ENCODE data around the gene WLS. TPM values are rescaled to one million over a fixed set of nuclear protein-coding genes. Genes with fewer than 3 reads are reported as not detected.

WLS gene
- total RNA-seq, 6 experiments from 2014 or later = 9.3 to 36.0 (median 25.8) TPM

DNA sequence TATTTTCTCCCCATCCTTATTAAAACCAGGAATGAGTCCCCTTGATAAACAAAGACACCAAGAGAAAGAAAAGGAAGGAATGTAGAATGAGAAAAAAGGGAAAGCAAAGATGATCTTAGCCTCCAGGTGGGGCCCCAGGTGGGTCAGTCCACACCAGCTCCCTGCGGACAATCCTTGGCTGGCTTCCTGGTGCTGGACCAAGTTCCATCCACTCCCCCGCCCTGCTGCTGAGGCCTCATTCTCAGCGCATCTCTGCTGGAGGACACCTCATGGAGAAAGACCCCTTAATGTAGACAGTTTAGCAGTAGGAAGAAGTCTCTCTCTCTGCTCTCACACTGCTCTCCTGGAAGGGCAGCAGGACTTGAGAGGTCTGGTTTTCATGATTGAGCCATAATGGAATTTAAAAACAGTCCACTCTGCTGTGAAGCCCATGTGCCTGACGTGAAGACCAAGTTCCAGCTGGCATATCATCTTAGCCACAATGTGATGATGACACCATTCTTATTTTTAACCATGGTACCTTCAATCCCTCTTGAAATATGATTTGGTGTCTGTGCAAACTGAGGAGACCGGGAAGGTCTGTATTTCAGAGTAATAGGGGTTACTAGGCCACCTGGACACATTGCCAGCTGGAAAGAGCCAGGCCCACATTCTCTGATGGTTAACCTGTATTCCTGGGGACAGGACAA is 83.1 kb downstream of the WLS start:
- Histone ChIP-seq H3K36me3 (peaks cover 0 to 5% (median 1%) of the 10 kb centered on the region in 4 donors), H3K9me3 (no peaks in the 10 kb centered on the region), H3K27ac (no peak overlapping the region), H3K4me3 (no peak overlapping the region), H3K27me3 (no peaks in the 10 kb centered on the region), H3K4me1 (peaks cover 0 to 14% (median 11%) of the 10 kb centered on the region in 4 donors)
- no peak for TF ChIP-seq POLR2A (IDR thresholded peaks at IDR 0.05)
- TF ChIP-seq, protein P1, sequence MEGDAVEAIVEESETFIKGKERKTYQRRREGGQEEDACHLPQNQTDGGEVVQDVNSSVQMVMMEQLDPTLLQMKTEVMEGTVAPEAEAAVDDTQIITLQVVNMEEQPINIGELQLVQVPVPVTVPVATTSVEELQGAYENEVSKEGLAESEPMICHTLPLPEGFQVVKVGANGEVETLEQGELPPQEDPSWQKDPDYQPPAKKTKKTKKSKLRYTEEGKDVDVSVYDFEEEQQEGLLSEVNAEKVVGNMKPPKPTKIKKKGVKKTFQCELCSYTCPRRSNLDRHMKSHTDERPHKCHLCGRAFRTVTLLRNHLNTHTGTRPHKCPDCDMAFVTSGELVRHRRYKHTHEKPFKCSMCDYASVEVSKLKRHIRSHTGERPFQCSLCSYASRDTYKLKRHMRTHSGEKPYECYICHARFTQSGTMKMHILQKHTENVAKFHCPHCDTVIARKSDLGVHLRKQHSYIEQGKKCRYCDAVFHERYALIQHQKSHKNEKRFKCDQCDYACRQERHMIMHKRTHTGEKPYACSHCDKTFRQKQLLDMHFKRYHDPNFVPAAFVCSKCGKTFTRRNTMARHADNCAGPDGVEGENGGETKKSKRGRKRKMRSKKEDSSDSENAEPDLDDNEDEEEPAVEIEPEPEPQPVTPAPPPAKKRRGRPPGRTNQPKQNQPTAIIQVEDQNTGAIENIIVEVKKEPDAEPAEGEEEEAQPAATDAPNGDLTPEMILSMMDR (IDR thresholded peaks at IDR 0.05) = no peak
- DNase-seq = no peak
- no peak for ATAC-seq
- intact Hi-C loops (cut with DNase I) = no loop called here
- 92% methylated on average over 3 of the region's 5 CpGs for WGBS (ENCODE audit: insufficient coverage, low coverage, low lambda C conversion rate, missing lambda C conversion rate)

DNA sequence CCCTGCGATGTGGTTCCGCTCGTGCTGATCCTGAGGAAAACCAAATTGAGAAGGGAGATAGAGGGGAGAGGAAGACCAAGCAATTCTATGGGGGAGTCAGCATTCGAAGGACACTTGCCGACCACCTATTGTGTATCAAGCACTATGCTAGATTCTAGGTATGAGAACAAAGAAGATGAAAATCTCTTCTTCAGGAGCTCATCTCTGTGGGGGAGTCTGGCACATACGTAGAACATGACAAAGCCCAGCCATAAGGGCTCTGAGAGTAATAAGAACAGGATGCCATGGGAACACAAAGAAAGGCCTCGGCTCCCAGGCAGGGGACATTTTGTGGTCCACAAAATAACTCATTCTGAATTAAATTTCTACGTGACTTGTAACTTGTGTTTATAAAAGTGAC is 83.7 kb downstream of the WLS start:
- Histone ChIP-seq H3K36me3 (peaks cover 0 to 5% (median 1%) of the 10 kb centered on the region in 4 donors), H3K9me3 (no peaks in the 10 kb centered on the region), H3K4me1 (peaks cover 0 to 18% (median 12%) of the 10 kb centered on the region in 4 donors), H3K4me3 (no peak overlapping the region), H3K27me3 (no peaks in the 10 kb centered on the region), H3K27ac (no peak overlapping the region)
- 85% methylated on average over 8 of the region's 8 CpGs for WGBS (ENCODE audit: insufficient coverage, low coverage, low lambda C conversion rate, missing lambda C conversion rate)
- intact Hi-C loops (cut with DNase I) = no loop called here
- no peak for DNase-seq
- TF ChIP-seq POLR2A (IDR thresholded peaks at IDR 0.05) = no peak
- TF ChIP-seq, protein P1 (IDR thresholded peaks at IDR 0.05) = no peak
- ATAC-seq = no peak

DNA sequence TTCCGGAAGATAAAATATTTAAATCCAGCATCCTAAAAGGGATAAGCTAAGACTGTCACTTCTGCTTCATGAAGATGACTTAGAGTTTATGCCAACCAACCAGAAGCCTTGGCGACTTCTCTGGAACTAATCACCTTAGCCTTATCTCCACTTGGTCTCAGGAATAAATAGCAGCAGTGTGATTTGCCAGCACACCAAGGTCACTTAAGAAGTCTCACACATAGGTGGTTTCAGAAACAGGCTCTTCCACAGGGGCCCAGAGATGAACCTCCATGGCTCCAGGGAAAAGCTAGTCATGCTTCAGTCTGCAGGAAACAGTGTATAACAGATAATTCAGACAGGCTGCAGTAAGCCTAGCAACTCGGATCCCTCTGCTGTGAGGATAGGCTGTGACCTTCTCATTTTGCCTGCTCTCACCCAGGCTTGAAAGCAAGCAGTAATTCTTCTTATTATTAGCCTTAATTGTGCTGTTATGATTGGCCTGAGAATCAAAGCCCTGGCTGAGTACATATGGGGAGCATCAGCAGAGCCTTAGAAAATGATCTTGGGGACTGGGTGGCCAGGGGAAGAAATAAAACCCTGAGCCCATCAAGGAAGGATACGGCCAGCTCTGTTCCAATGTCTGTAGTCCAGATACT is 84.7 kb downstream of the WLS start:
- Histone ChIP-seq H3K27me3 (no peaks in the 10 kb centered on the region), H3K36me3 (peaks cover 0 to 5% (median 0%) of the 10 kb centered on the region in 4 donors), H3K4me1 (peaks cover 0 to 24% (median 15%) of the 10 kb centered on the region in 4 donors), H3K9me3 (no peaks in the 10 kb centered on the region), H3K27ac (no peak overlapping the region), H3K4me3 (no peak overlapping the region)
- TF ChIP-seq, protein P1 (IDR thresholded peaks at IDR 0.05) = no peak
- TF ChIP-seq POLR2A (IDR thresholded peaks at IDR 0.05) = no peak
- 94% methylated on average over 2 of the region's 4 CpGs for WGBS (ENCODE audit: insufficient coverage, low coverage, low lambda C conversion rate, missing lambda C conversion rate)
- ATAC-seq (no peak), DNase-seq (no peak)
- intact Hi-C loops (cut with DNase I) = no loop called here

DNA sequence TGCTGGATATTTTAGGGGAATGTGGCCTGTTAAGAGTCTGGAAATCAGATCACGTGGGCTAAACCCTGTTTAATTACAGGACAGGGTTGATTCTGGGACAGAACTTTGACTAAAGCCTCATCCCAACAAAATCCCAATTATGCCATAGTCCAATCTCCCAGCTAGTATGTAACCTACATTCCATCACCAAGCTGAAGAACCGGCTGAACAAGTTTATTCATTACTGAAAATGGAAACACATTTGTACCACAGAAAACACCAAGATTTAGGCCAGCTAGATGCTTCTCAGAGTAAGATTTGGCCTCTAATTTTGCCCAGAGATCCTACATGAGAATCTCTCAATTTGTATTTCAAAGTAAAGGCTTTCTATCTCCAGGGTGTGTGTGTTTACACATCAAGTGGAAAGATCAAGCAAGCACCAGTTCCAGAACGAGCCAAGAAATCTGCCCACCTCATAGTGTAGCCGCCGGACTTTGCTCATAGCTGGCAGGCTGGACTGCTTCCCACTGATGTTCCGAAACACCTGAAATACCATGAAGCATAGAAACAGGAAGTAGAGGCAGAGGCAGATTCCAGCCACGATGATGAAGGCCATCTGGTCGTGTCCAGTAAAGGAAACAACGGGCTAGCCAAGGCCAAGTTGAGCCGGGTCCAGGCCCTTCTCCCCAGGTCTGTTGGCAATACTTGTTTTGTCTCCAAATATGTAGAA is 86.8 kb downstream of the WLS start:
- no peak for TF ChIP-seq POLR2A (IDR thresholded peaks at IDR 0.05)
- TF ChIP-seq, protein P1 (IDR thresholded peaks at IDR 0.05) = no peak

More for the DNA sequence above, 86.8 kb downstream of the WLS start:
- peak; percentile 86 to 95 (median 90) for ATAC-seq
- Histone ChIP-seq H3K9me3 (no peaks in the 10 kb centered on the region), H3K27ac (peak overlapping the region; percentile 30 to 84 (median 76)), H3K4me1 (peaks cover 0 to 24% (median 15%) of the 10 kb centered on the region in 4 donors), H3K27me3 (no peaks in the 10 kb centered on the region), H3K36me3 (peaks cover 0 to 5% (median 0%) of the 10 kb centered on the region in 4 donors), H3K4me3 (no peak overlapping the region)
- intact Hi-C loops (cut with DNase I) = no loop called here
- WGBS (ENCODE audit: insufficient coverage, low coverage, low lambda C conversion rate, missing lambda C conversion rate) = 7% methylated on average over 10 of the region's 10 CpGs
- DNase-seq = peak; percentile 78 to 90 (median 87)
